RWPE2 (cell line): ENCODE data around the gene ZFYVE28.
A peak's percentile ranks its signal among the peaks of the same experiment; 100 is the strongest.

Source experiments
- ATAC-seq: fragments of 200-7000 bp; cut with Tn5 transposase; 3 replicates; pipeline ENCODE4 v1.9.1; 2021; ENCODE audit warnings: low read depth
- DNase-seq: peaks from one replicate; pipeline ENCODE4 v3.0.0-alpha.2; 2020; ENCODE audit warnings: low spot score
- H3K27ac ChIP-seq: fragments of 450-650 bp; 2 replicates; pipeline ENCODE4 v1.5.1; 2017; ENCODE audit warnings: mild to moderate bottlenecking; ENCODE audit not compliant: poor library complexity, severe bottlenecking
- H3K27me3 ChIP-seq: fragments of 250-450 bp; sonication (Bioruptor Pico); 2 replicates; pipeline ENCODE4 v1.5.1; 2021; ENCODE audit warnings: mild to moderate bottlenecking, moderate library complexity; ENCODE audit not compliant: insufficient read depth, poor library complexity, severe bottlenecking
- H3K36me3 ChIP-seq: fragments of 250-450 bp; sonication (Bioruptor Pico); 2 replicates; pipeline ENCODE4 v1.5.1; 2020; ENCODE audit warnings: low read depth, mild to moderate bottlenecking, moderate library complexity
- H3K4me1 ChIP-seq: fragments of 250-450 bp; sonication (Bioruptor Pico); 2 replicates; pipeline ENCODE4 v1.5.1; 2021; ENCODE audit warnings: mild to moderate bottlenecking, moderate library complexity; ENCODE audit not compliant: insufficient read depth, poor library complexity, severe bottlenecking
- H3K4me3 ChIP-seq: fragments of 250-450 bp; sonication (Bioruptor Pico); 2 replicates; pipeline ENCODE4 v1.5.1; 2021; ENCODE audit warnings: mild to moderate bottlenecking, moderate library complexity; ENCODE audit not compliant: severe bottlenecking
- H3K9me3 ChIP-seq: fragments of 250-450 bp; sonication (Bioruptor Pico); 2 replicates; pipeline ENCODE4 v1.5.1; 2021; ENCODE audit warnings: mild to moderate bottlenecking, moderate library complexity; ENCODE audit not compliant: severe bottlenecking
- CTCF ChIP-seq: fragments of 450-650 bp; IDR thresholded peaks from one replicate; pipeline ENCODE4 v1.5.1; 2017; ENCODE audit warnings: mild to moderate bottlenecking, moderate library complexity; ENCODE audit not compliant: poor library complexity, severe bottlenecking

The ZFYVE28 gene

GRCh38 chr4:2401610-2401983 lies 16.8 kb downstream of the ZFYVE28 start:
- no peaks in the 10 kb centered on the region for H3K9me3 ChIP-seq
- DNase-seq = no peak
- no peaks in the 10 kb centered on the region for H3K27me3 ChIP-seq
- no peak for ATAC-seq
- TF ChIP-seq CTCF = no peak
- no peak overlapping the region for H3K4me3 ChIP-seq
- H3K27ac ChIP-seq = no peak overlapping the region
- no peaks in the 10 kb centered on the region for H3K36me3 ChIP-seq
- no peaks in the 10 kb centered on the region for H3K4me1 ChIP-seq

- Histone ChIP-seq H3K9me3 (no peaks in the 10 kb centered on the region), H3K4me3 (no peak overlapping the region), H3K27me3 (no peaks in the 10 kb centered on the region), H3K36me3 (no peaks in the 10 kb centered on the region), H3K4me1 (no peaks in the 10 kb centered on the region), H3K27ac (no peak overlapping the region)
- DNase-seq = peak; percentile 49
- TF ChIP-seq CTCF = no peak
- ATAC-seq = no peak
These were observed 17.4 kb downstream of the ZFYVE28 start for GRCh38 chr4:2400841-2401609.

GRCh38 chr4:2399631-2400190 lies 18.7 kb downstream of the ZFYVE28 start:
- Histone ChIP-seq H3K9me3 (no peaks in the 10 kb centered on the region), H3K27me3 (no peaks in the 10 kb centered on the region), H3K4me3 (no peak overlapping the region), H3K36me3 (no peaks in the 10 kb centered on the region), H3K27ac (no peak overlapping the region), H3K4me1 (no peaks in the 10 kb centered on the region)
- DNase-seq = peak; percentile 38
- no peak for ATAC-seq
- no peak for TF ChIP-seq CTCF

GRCh38 chr4:2399216-2399615 lies 19.2 kb downstream of the ZFYVE28 start:
- ATAC-seq (no peak), DNase-seq (peak; percentile 38)
- Histone ChIP-seq H3K9me3 (no peaks in the 10 kb centered on the region), H3K4me3 (no peak overlapping the region), H3K4me1 (no peaks in the 10 kb centered on the region), H3K27ac (no peak overlapping the region), H3K27me3 (no peaks in the 10 kb centered on the region), H3K36me3 (no peaks in the 10 kb centered on the region)
- no peak for TF ChIP-seq CTCF
